Measurements from ENCODE around the gene USP2. TPM values are rescaled to one million over a fixed set of nuclear protein-coding genes. Genes with fewer than 3 reads are reported as not detected.
A peak's percentile ranks its signal among the peaks of the same experiment; 100 is the strongest.

Gene USP2
- total and polyA plus RNA-seq, 2 of the 4 experiments (the other 2 are of a cell fraction): 0.18 to 0.79 TPM

DNA sequence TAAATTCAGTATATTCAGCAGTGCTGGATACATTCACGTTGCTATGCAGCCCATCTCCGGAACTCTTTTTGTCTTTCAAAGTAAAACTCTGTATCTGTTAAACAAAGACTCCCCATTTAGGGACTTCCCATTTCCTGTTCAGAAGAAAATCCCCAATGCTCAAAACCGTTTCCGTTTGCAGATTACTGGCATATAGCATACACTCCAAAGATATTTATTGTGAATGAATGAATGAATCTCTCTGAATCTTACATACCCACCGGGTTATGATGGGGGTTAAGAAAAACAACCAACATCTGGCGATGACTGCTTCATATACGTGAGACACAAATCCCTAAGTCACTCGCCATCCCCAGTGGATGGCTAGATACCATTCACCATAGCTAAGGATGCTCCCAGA is 39.9 kb upstream of the USP2 start:
- no TSS peak for BruUV-seq (replicated peaks)
- Histone ChIP-seq H3K9me3 (ENCODE audit: control insufficient read depth, insufficient read depth, low read length) (no peaks in the 10 kb centered on the region), H2BK15ac (ENCODE audit: low read depth, low read length) (no peak overlapping the region), H2AFZ (replicated peaks; ENCODE audit: low read length, poor library complexity) (no peak overlapping the region), H3K14ac (replicated peaks; ENCODE audit: low read depth, low read length) (peak overlapping the region; percentile 72), H4K8ac (ENCODE audit: low read depth in 2 of 2, low read length in 2 of 2) (peak overlapping the region in 1 of 2 experiments; percentile 13; a peak in 1 of 4 replicates), H3K9me1 (ENCODE audit: insufficient read depth, low read length) (peaks cover 36% of the 10 kb centered on the region), H2AK5ac (ENCODE audit: low read depth, low read length) (peak overlapping the region; percentile 51; the same call in 1 of the 2 replicates), H3K4ac (ENCODE audit: low read depth, low read length) (peak overlapping the region; percentile 85), H3K4me1 (ENCODE audit: control insufficient read depth, insufficient read depth, low read length) (peaks cover 26% of the 10 kb centered on the region), H2AK9ac (replicated peaks; ENCODE audit: low read depth, low read length, poor library complexity) (peak overlapping the region; percentile 38), H4K5ac (ENCODE audit: low read depth, low read length) (no peak overlapping the region; the same call in 1 of the 2 replicates), H3K56ac (ENCODE audit: extremely low read depth, insufficient read depth, low read length) (peak overlapping the region; percentile 40; the same call in 1 of the 2 replicates), H3K27me3 (ENCODE audit: control insufficient read depth, insufficient read depth, low read length) (no peaks in the 10 kb centered on the region), H3K18ac (ENCODE audit: low read depth, low read length) (no peak overlapping the region), H2BK120ac (ENCODE audit: low read depth, low read length) (peak overlapping the region; percentile 2; the same call in 1 of the 2 replicates), H2BK5ac (ENCODE audit: low read depth, low read length, poor library complexity, severe bottlenecking) (peak overlapping the region; percentile 82), H3K27ac (ENCODE audit: insufficient read depth, low read length) (peak overlapping the region; percentile 83; the same call in 1 of the 2 replicates), H3K4me3 (ENCODE audit: insufficient read depth, low read depth, low read length) (peak overlapping the region; percentile 77), H3K9ac (ENCODE audit: low read depth, low read length) (peak overlapping the region; percentile 81), H4K91ac (ENCODE audit: insufficient read depth, low read depth, low read length) (peak overlapping the region; percentile 13; the same call in 1 of the 2 replicates), H2BK20ac (ENCODE audit: low read depth, low read length) (no peak overlapping the region; the same call in 1 of the 2 replicates), H3K36me3 (ENCODE audit: control insufficient read depth, insufficient read depth, low read length) (peaks cover 26% of the 10 kb centered on the region), H4K20me1 (ENCODE audit: insufficient read depth, low read length) (peaks cover 50% of the 10 kb centered on the region), H3K23ac (ENCODE audit: low read depth, low read length) (peak overlapping the region; percentile 90; the same call in 1 of the 2 replicates), H3K79me1 (ENCODE audit: low read depth in 1 of 2, low read length in 2 of 2) (peaks cover 20 to 59% of the 10 kb centered on the region in 2 experiments), H3K4me2 (ENCODE audit: low read depth, low read length) (peak overlapping the region; percentile 89)
- dilution Hi-C loops (cut with HindIII; ENCODE audit: low sequenced_read_pairs, unreplicated experiment): no loop called here
- intact Hi-C loops (cut with micrococcal nuclease): no loop called here
- no CpG with 5 or more reads among the region's 8 CpGs for WGBS, 2 experiments (ENCODE audit: extremely low coverage in 2 of 2, insufficient read length in 1 of 2)
- POLR2A ChIA-PET (ENCODE audit: unreplicated experiment): no interaction called here
- DNase-seq (peak; percentile 62), ATAC-seq (ENCODE audit: low read depth) (no peak)
- CTCF ChIA-PET: interaction anchor here (0.6 to 1.9 kb wide), 2 partner anchors 40 to 53 kb away, joined by 5 to 10 read pairs; no protein-coding TSS in a partner anchor
- in situ Hi-C loops (cut with MboI; ENCODE audit: low sequenced_read_pairs): no loop called here
- no peak for TF ChIP-seq BHLHE40 (IDR thresholded peaks at IDR 0.05; ENCODE audit: low read depth, low read length)
- no peak for TF ChIP-seq FOS (IDR thresholded peaks at IDR 0.05; ENCODE audit: low read depth, low read length)
- no peak for TF ChIP-seq RCOR1 (IDR thresholded peaks at IDR 0.05; ENCODE audit: insufficient replicate concordance, low read length)
- TF ChIP-seq MAZ (IDR thresholded peaks at IDR 0.05; ENCODE audit: borderline replicate concordance, low read depth, low read length): no peak
- TF ChIP-seq POLR2A (IDR thresholded peaks at IDR 0.05; ENCODE audit: low read depth, low read length): no peak
- TF ChIP-seq MXI1 (IDR thresholded peaks at IDR 0.05; ENCODE audit: borderline replicate concordance, low read depth, low read length): no peak
- no peak for TF ChIP-seq CTCF (conservative IDR thresholded peaks at IDR 0.05; ENCODE audit: low read depth, low read length)
- no peak for TF ChIP-seq ELK1 (IDR thresholded peaks at IDR 0.05; ENCODE audit: borderline replicate concordance, low read depth, low read length)
- TF ChIP-seq MAFK (IDR thresholded peaks at IDR 0.05; ENCODE audit: low read depth, low read length): no peak
- no peak for TF ChIP-seq CHD1 (IDR thresholded peaks at IDR 0.05; ENCODE audit: low read depth, low read length)
- no peak for TF ChIP-seq CEBPB (IDR thresholded peaks at IDR 0.05; ENCODE audit: low read depth, low read length)
- TF ChIP-seq RAD21 (IDR thresholded peaks at IDR 0.05; ENCODE audit: low read length): no peak
- TF ChIP-seq SMC3 (IDR thresholded peaks at IDR 0.05; ENCODE audit: low read depth, low read length): no peak
- TF ChIP-seq USF2 (IDR thresholded peaks at IDR 0.05; ENCODE audit: low read depth, low read length): no peak
- no peak for TF ChIP-seq RFX5 (IDR thresholded peaks at IDR 0.05; ENCODE audit: low read depth, low read length)
- no peak for TF ChIP-seq NFE2L2 (IDR thresholded peaks at IDR 0.05; ENCODE audit: low read depth, low read length)

Measured in IMR-90 (cell line).